Measurements from ENCODE around the gene WASF1. TPM values are rescaled to one million over a fixed set of nuclear protein-coding genes. Genes with fewer than 3 reads are reported as not detected.
"Not testable (repeated sequence)": the region's sequence is repeated elsewhere in the genome, so short reads cannot be mapped to it uniquely, and the experiment has no call there.

The WASF1 gene
- polyA plus RNA-seq, 3 donors = 2.2 to 13.5 (median 6.2) TPM

GRCh38 chr6:110180228-110181008 is 948 bp upstream of the WASF1 start, which contains the start of gene CDC40:
TSS of gene CDC40 (plus strand) at chr6:110180427. CDS start at chr6:110180445, 18 bp downstream.
- WGBS, 3 donors = 0% methylated on average over 28 of the region's 28 CpGs
- no peak within 1 kb of the TSS for H3K27ac ChIP-seq (ENCODE audit: low read depth, low read length)

DNA sequence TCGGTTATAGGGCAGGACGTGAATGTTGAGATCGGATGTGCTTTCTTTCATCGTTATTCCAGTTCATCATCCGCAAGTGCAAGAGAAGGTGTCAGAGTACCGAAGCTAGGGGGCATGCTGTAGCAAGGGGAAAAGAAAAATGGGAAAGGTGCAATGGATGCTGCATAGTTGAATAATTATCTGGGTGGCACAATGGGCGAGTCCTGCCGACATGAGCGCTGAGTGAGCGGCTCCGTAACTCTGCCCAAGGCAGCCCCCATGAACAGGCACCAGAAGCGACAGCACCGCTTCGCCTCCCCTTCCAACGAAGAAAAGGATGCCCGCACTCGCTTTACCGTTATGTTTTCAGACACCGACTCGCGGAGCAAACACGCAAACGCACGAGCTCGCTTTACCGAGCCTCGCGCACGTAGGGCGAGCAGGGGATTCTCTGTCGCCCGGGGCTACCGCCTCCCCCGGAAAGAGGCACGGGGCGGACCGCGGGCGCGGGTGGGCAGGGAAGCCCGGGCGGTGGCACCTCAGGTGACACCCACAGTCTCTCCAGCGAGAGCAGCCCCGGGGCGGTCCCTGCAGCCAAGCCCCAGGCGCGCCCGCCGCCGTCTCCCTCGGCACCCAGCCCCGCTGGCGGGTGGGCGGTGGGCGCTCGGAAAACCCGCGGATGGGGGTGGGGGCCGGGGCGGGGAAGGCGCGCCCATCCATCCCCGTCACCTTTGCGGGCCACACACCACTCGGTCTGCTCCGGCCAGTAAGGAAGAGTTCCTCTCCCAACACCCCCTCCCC is 654 bp downstream of the WASF1 start:
- no peak overlapping the region for H3K27ac ChIP-seq (ENCODE audit: low read depth, low read length)
- 0 to 1% (median 0%) methylated on average over 50 to 66 of the region's 66 CpGs for WGBS, 3 donors

- H3K27ac ChIP-seq (ENCODE audit: low read depth, low read length) = no peak overlapping the region
- 75 to 91% (median 83%) methylated on average over 4 of the region's 4 CpGs for WGBS, 3 donors
These were observed 5.9 kb downstream of the WASF1 start for GRCh38 chr6:110173506-110174132.

DNA sequence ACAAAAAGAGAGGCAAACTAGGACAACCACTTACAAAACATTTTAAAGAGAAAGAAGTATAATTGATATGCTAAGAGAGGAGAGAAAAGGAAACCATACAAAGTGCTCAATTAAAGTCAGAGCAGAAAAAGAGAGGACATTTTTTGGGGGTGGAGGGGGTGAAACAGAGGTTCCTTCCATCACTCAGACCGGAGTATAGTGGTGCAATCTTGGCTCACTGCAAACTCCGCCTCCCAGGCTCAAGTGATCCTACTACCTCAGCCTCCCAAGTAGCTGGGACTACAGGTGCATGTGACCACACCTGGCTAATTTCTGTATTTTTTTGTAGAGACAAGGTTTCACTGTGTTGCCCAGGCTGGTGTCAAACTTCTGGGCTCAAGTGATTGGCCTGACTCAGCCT is 9.4 kb downstream of the WASF1 start:
- WGBS, 3 donors = 84 to 92% (median 89%) methylated on average over 2 of the region's 2 CpGs
- H3K27ac ChIP-seq (ENCODE audit: low read depth, low read length) = no peak overlapping the region

DNA sequence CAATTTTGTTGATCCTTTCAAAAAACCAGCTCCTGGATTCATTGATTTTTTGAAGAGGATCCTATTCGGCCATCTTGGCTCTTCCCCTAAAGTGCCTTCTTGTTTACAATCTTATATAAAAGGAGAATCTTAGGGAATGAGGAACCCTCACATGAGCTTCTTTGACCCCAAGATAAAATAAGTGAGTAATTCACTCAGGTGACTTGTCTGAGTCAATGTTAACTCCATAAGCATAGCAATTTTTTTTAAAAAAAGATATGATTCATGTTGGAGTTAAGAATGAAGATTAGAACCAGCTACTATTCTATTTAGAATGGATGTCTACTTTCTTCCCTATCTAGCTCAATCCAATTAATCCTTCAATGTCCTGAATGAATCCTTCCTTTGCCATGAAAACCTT is 21.0 kb downstream of the WASF1 start:
- 85 to 97% (median 97%) methylated on average over 1 of the region's 1 CpG for WGBS, 3 donors

GRCh38 chr6:110147870-110148269 is 31.6 kb downstream of the WASF1 start:
- 83 to 89% (median 86%) methylated on average over 3 of the region's 3 CpGs for WGBS, 3 donors
- H3K27ac ChIP-seq (ENCODE audit: low read depth, low read length) = no peak overlapping the region

More for the DNA sequence above, 21.0 kb downstream of the WASF1 start:
- no peak overlapping the region for H3K27ac ChIP-seq (ENCODE audit: low read depth, low read length)

- 88 to 95% (median 92%) methylated on average over 2 of the region's 2 CpGs for WGBS, 3 donors
- no peak overlapping the region for H3K27ac ChIP-seq (ENCODE audit: low read depth, low read length)
These were observed 38.8 kb downstream of the WASF1 start for GRCh38 chr6:110140650-110141049.

GRCh38 chr6:110139052-110139451 is 40.4 kb downstream of the WASF1 start:
- H3K27ac ChIP-seq (ENCODE audit: low read depth, low read length) = no peak overlapping the region
- WGBS, 3 donors = 96 to 98% (median 96%) methylated on average over 9 of the region's 9 CpGs

DNA sequence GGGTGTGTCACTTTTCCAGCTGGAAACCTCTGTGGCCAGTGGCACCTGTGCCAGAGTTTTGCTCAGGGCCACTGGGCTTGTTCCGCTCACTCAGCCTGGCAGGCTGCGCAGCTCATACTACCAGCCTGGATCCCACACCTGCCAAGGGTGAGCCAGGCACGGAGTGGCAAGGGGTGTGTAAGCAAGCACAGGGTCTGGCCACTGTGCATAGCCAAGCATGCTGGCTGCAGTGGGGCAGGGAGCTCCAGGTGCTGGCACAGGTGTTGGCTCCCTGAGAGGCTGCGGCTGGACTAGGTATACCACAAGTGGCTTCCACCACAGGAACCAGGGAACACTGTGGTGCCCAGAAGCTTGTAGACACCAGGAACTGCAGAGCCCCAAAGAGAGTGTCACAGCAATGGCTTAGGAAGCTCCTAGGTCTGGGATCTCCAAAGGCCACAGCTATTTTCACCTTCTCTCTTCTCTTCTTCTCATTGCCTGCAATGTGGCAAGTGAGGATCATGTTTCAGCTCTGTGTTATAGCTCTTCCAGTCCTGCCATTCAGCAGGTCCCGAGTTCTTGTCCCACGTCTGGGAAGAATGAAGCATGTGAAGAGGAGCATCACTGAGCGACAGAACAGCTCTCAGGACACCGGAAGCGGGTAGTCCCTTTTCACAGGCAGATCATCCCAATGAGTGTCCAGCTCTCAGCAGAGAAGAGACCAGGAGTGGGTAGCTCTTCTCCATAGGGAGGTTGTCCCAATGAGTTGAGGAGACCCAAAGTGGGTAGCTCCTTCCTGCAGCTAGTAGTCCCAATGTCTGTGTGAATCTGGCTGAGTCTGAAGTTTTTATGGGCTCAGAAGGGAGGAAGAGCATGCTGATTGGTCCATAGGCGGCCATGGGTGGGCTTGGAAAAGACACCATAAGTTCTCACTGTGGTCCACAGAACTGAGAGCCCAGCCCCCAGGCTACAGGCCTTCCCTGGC is 41.3 kb downstream of the WASF1 start:
- 96 to 98% (median 97%) methylated on average over 10 of the region's 10 CpGs for WGBS, 3 donors
- H3K27ac ChIP-seq (ENCODE audit: low read depth, low read length) = no peak overlapping the region

- H3K27ac ChIP-seq (ENCODE audit: low read depth, low read length) = no peak overlapping the region
These were observed 49.1 kb downstream of the WASF1 start for GRCh38 chr6:110130362-110130761.

GRCh38 chr6:110128418-110128817 is 51.1 kb downstream of the WASF1 start:
- WGBS, 3 donors = 87 to 89% (median 88%) methylated on average over 4 of the region's 4 CpGs
- H3K27ac ChIP-seq (ENCODE audit: low read depth, low read length) = no peak overlapping the region

DNA sequence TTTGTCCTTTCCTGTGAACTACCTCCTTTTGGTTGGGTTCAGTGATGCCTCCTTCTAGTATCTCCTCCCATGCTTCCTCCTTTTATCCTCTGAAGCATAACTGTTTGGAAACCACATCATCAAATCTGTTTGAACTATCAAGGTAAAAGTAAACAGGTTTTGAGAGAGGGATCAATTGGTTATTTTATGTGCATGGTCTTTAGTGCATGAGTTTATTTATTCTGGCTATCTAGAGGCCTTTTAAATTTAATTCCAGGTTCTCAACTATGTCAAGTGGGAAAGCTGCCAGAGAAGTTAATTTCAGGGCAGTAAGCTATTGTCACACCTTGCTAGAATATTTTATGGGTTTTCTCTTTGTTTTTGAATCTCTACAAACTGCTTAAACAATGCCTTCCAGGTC is 54.1 kb downstream of the WASF1 start:
- H3K27ac ChIP-seq (ENCODE audit: low read depth, low read length) = no peak overlapping the region

DNA sequence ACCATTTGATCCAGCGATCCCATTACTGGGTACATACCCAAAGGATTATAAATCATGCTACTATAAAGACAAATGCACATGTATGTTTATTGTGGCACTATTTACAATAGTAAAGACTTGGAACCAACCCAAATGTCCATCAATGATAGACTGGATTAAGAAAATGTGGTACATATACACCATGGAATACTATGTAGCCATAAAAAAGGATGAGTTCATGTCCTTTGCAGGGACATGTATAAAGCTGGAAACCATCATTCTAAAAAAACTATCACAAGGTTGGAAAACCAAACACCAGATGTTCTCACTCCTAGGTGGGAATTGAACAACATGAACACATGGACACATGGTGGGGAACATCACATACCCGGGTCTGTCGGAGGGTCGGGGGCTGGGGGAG is 57.8 kb downstream of the WASF1 start:
- not testable (repeated sequence) for H3K27ac ChIP-seq (ENCODE audit: low read depth, low read length)
- WGBS, 3 donors = 96% methylated on average over 4 of the region's 4 CpGs

DNA sequence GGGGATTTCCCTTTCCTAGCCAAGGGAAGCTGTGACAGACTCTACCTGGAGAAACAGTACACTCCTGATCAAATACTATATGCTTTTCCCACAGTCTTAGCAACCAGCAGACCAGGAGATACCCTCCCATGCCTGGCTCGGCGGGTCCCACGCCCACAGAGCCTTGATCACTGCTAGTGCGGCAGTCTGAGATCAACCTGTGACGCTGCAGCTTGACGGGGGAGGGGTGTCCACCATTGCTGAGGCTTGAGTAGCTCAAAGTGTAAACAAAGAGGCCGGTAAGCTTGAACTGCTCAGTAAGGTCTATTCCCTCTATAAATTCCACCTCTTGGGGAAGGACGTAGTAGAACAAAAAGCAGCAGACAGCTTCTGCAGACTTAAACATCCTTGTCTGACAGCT is 63.2 kb downstream of the WASF1 start:
- H3K27ac ChIP-seq (ENCODE audit: low read depth, low read length) = no peak overlapping the region
- 63 to 84% (median 82%) methylated on average over 8 of the region's 8 CpGs for WGBS, 3 donors

DNA sequence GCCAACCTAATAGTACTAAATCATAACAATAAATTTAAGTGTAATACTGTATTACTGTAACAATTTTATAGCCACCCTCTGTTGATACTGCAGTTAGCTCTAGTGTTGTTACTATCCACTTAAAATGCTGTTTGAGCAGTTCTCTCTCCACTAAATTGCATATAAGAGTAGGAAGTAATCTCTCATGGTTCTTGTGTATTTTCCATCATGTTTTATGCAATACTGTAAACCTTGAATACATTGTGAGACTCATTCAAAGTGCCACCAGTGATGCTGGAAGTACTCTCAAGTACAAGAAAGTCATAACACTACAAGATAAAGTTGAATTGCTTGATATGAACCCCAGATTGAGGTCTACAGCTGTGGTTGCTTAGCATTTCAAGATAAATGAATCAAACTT is 65.5 kb downstream of the WASF1 start:
- no peak overlapping the region for H3K27ac ChIP-seq (ENCODE audit: low read depth, low read length)

DNA sequence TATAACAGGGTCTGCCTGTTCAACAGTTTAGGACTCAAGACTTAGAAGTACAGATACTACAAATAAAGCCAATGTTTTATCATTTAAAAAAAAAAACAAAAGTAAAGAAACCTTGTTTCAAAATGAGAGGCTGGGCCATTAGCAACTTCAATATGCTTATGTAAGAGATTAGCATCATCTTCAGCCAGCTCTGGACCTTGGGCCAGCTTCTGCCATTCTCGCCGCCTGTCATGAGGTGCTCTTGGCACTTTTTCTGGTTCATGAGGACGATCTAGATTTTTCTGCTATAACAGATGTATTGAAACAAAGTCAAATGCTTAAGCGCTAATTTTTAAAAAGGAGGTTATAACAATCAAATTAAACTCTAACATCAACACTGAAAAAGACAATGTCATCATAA is 74.2 kb downstream of the WASF1 start:
- 63 to 95% (median 93%) methylated on average over 4 of the region's 4 CpGs for WGBS, 3 donors
- H3K27ac ChIP-seq (ENCODE audit: low read depth, low read length) = no peak overlapping the region

- 54 to 94% (median 94%) methylated on average over 4 of the region's 4 CpGs for WGBS, 3 donors
- no peak overlapping the region for H3K27ac ChIP-seq (ENCODE audit: low read depth, low read length)
These were observed 76.2 kb downstream of the WASF1 start for GRCh38 chr6:110103260-110103659.

DNA sequence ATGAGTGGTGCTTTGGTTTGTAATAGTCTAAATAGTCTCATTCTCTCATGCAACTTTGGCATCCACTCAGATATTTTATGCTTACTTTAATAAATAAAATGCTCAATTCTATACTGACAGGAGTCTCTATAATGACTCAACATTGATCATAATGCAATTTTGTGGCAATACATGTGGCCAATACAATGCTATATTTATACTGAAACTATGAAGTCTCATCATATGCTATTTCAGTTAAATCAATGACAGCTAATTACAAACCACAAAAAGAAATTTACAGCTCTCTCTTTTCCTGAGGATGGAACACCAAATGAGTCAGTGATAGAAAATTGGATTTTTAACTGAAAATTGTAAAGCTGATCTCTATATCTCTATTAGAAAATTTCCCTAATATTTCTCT is 77.1 kb downstream of the WASF1 start:
- no peak overlapping the region for H3K27ac ChIP-seq (ENCODE audit: low read depth, low read length)
